GM23338 (cell line): Measurements from ENCODE around the gene PTPRA. TPM values are rescaled to one million over a fixed set of nuclear protein-coding genes. Genes with fewer than 3 reads are reported as not detected.

Experiments
- ATAC-seq: fragments of 200-7000 bp; cut with Tn5 transposase; 3 replicates; pipeline ENCODE4 v1.9.1; 2020
- DNase-seq: peaks from one replicate; pipeline ENCODE4 v3.0.0-alpha.2; 2015; ENCODE audit warnings: low spot score
- H2AFZ ChIP-seq: fragments of 200-600 bp; sonication (generic); 2 replicates; pipeline ENCODE4 v1.8.0; 2016; ENCODE audit warnings: antibody characterized with exemption, mild to moderate bottlenecking, moderate library complexity
- H3F3A ChIP-seq: fragments of 200-600 bp; sonication (generic); replicated peaks from 2 replicates; pipeline ENCODE4 v1.8.0; 2017; ENCODE audit warnings: antibody characterized with exemption, mixed run types, low read depth
- H3K27ac ChIP-seq: fragments of 200-600 bp; sonication (generic); 2 replicates; pipeline ENCODE4 v1.6.1; 2016; ENCODE audit warnings: low read depth
- H3K27me3 ChIP-seq: fragments of 200-600 bp; sonication (generic); 2 replicates; pipeline ENCODE4 v1.8.0; 2016; ENCODE audit warnings: mild to moderate bottlenecking, mixed run types, moderate library complexity; ENCODE audit not compliant: insufficient read depth
- H3K36me3 ChIP-seq: fragments of 200-600 bp; sonication (generic); 2 replicates; pipeline ENCODE4 v1.8.0; 2016; ENCODE audit warnings: mild to moderate bottlenecking; ENCODE audit not compliant: insufficient read depth
- H3K4me1 ChIP-seq: fragments of 200-600 bp; sonication (generic); 2 replicates; pipeline ENCODE4 v1.8.0; 2016; ENCODE audit warnings: mild to moderate bottlenecking, moderate library complexity; ENCODE audit not compliant: insufficient read depth
- H3K4me2 ChIP-seq: fragments of 200-600 bp; sonication (generic); 2 replicates; pipeline ENCODE4 v1.7.1; 2017; ENCODE audit warnings: mixed run types
- H3K4me3 ChIP-seq: fragments of 200-600 bp; sonication (generic); 2 replicates; pipeline ENCODE4 v1.6.1; 2016; ENCODE audit warnings: mixed run types
- H3K79me2 ChIP-seq: fragments of 200-600 bp; sonication (generic); replicated peaks from 2 replicates; pipeline ENCODE4 v1.8.0; 2017; ENCODE audit warnings: mild to moderate bottlenecking; ENCODE audit not compliant: insufficient read depth
- H3K9me2 ChIP-seq: fragments of 200-600 bp; sonication (generic); 2 replicates; pipeline ENCODE4 v1.8.0; 2017; ENCODE audit not compliant: insufficient read depth
- H4K20me1 ChIP-seq: fragments of 200-600 bp; sonication (generic); replicated peaks from 2 replicates; pipeline ENCODE4 v1.8.0; 2017; ENCODE audit warnings: mild to moderate bottlenecking; ENCODE audit not compliant: insufficient read depth
- H3K27ac Mint-ChIP-seq: 2 replicates; pipeline ENCODE4 v1.8.0; 2020; ENCODE audit warnings: inconsistent platforms, mild to moderate bottlenecking, moderate library complexity, mixed read lengths
- H3K27me3 Mint-ChIP-seq: 3 replicates; pipeline ENCODE4 v1.8.0; 2022; ENCODE audit warnings: low read depth, mild to moderate bottlenecking, moderate library complexity, mixed read lengths, inconsistent platforms; ENCODE audit not compliant: insufficient read depth, poor library complexity
- H3K36me3 Mint-ChIP-seq: 3 replicates; pipeline ENCODE4 v1.8.0; 2021; ENCODE audit warnings: low read depth, mild to moderate bottlenecking, inconsistent platforms, moderate library complexity, mixed read lengths
- H3K4me1 Mint-ChIP-seq: 3 replicates; pipeline ENCODE4 v1.8.0; 2020; ENCODE audit warnings: mild to moderate bottlenecking, inconsistent platforms, mixed read lengths
- H3K4me3 Mint-ChIP-seq: 3 replicates; pipeline ENCODE4 v1.8.0; 2021; ENCODE audit warnings: moderate library complexity, mild to moderate bottlenecking, inconsistent platforms, mixed read lengths
- H3K9me3 Mint-ChIP-seq: 3 replicates; pipeline ENCODE4 v1.8.0; 2020; ENCODE audit warnings: moderate library complexity, mild to moderate bottlenecking, inconsistent platforms, mixed read lengths
- CTCF ChIP-seq, 2 experiments: fragments of 200-600 bp in 1 of 2; sonication (generic) in 1 of 2; conservative IDR thresholded peaks; 2 replicates each; pipeline versions ENCODE4 v1.5.1 to v1.6.1; 2016 to 2017; ENCODE audit warnings: antibody characterized with exemption in 2 of 2, low read depth in 2 of 2, mild to moderate bottlenecking in 2 of 2, moderate library complexity in 1 of 2
- ETS1 ChIP-seq: IDR thresholded peaks from 2 replicates; pipeline ENCODE4 v1.6.1; 2016; ENCODE audit warnings: antibody characterized with exemption
- EZH2 ChIP-seq: fragments of 200-600 bp; sonication (generic); IDR thresholded peaks from one replicate; pipeline ENCODE4 v1.8.0; 2017; ENCODE audit warnings: antibody characterized with exemption, mild to moderate bottlenecking, low read depth; ENCODE audit not compliant: unreplicated experiment
- EZH2phosphoT487 ChIP-seq: fragments of 200-600 bp; sonication (generic); IDR thresholded peaks from one replicate; pipeline ENCODE4 v1.8.1; 2018; ENCODE audit warnings: antibody characterized with exemption; ENCODE audit not compliant: unreplicated experiment
- JUNB ChIP-seq: IDR thresholded peaks from one replicate; pipeline ENCODE4 v1.6.1; 2016; ENCODE audit warnings: antibody characterized with exemption; ENCODE audit not compliant: unreplicated experiment
- NANOG ChIP-seq: IDR thresholded peaks from 2 replicates; pipeline ENCODE4 v1.6.1; 2016; ENCODE audit warnings: antibody characterized with exemption, borderline replicate concordance
- POLR2AphosphoS5 ChIP-seq: IDR thresholded peaks from 2 replicates; pipeline ENCODE4 v1.6.1; 2016; ENCODE audit warnings: antibody characterized with exemption, low read depth
- STAT1 ChIP-seq: IDR thresholded peaks from one replicate; pipeline ENCODE4 v1.6.1; 2016; ENCODE audit warnings: antibody characterized with exemption; ENCODE audit not compliant: unreplicated experiment
- ZNF114 ChIP-seq: fragments of 250-450 bp; sonication (Bioruptor Pico); IDR thresholded peaks from 2 replicates; pipeline ENCODE4 v1.5.0; 2020; ENCODE audit warnings: mild to moderate bottlenecking, moderate library complexity
- ZNF331 ChIP-seq: fragments of 250-450 bp; sonication (Bioruptor Pico); IDR thresholded peaks from 2 replicates; pipeline ENCODE4 v1.5.0; 2020; ENCODE audit warnings: low read depth, mild to moderate bottlenecking, moderate library complexity
- ZNF462 ChIP-seq: fragments of 250-450 bp; sonication (Bioruptor Pico); IDR thresholded peaks from 2 replicates; pipeline ENCODE4 v1.5.0; 2020; ENCODE audit warnings: mild to moderate bottlenecking, moderate library complexity
- polyA plus RNA-seq: library from polyadenylated mRNA; unstranded; fragments of >200 nt; fragmentation: Nextera tagmentation; extraction: Ambion mirVana; gene quantifications from 2 replicates; pipeline ENCODE4 v1.2.1, GENCODE V29; 2016
- total RNA-seq: library from RNA; depleted of rRNA; stranded (reverse); fragments of >200 nt; shearing (Covaris generic); gene quantifications from 2 replicates; pipeline ENCODE4 v1.2.3, GENCODE V29; 2014

The PTPRA gene
- total and polyA plus RNA-seq, 2 experiments from 2014 or later = 37.8 to 39.3 TPM

- Mint-ChIP-seq H3K27ac (no peak overlapping the region), H3K4me3 (no peak overlapping the region), H3K9me3 (peaks cover 5% of the 10 kb centered on the region; the same call in 2 of the 3 replicates), H3K27me3 (peaks cover 19% of the 10 kb centered on the region), H3K36me3 (peaks cover 4% of the 10 kb centered on the region), H3K4me1 (peaks cover 2% of the 10 kb centered on the region; the same call in 2 of the 3 replicates)
- Histone ChIP-seq H3K79me2 (no peaks in the 10 kb centered on the region), H3K4me2 (no peak overlapping the region), H3F3A (no peaks in the 10 kb centered on the region), H3K36me3 (no peaks in the 10 kb centered on the region), H3K9me2 (no peaks in the 10 kb centered on the region), H4K20me1 (no peaks in the 10 kb centered on the region), H2AFZ (no peak overlapping the region), H3K4me1 (no peaks in the 10 kb centered on the region), H3K4me3 (no peak overlapping the region), H3K27ac (no peak overlapping the region), H3K27me3 (peaks cover 14% of the 10 kb centered on the region)
- no peak for ATAC-seq
- no peak for DNase-seq
- no peak for TF ChIP-seq EZH2phosphoT487
- no peak for TF ChIP-seq ZNF331 (CRISPR knock-in tag)
- TF ChIP-seq NANOG = no peak
Observed at GRCh38 chr20:2835331-2835796, 37.9 kb upstream of the PTPRA start.

GRCh38 chr20:2836035-2836434 lies 37.2 kb upstream of the PTPRA start:
- H3K36me3 ChIP-seq = no peaks in the 10 kb centered on the region
- ATAC-seq (no peak), DNase-seq (no peak)
- no peaks in the 10 kb centered on the region for H3K4me1 ChIP-seq
- no peak overlapping the region for H3K4me2 ChIP-seq
- Mint-ChIP-seq H3K9me3 (peaks cover 5% of the 10 kb centered on the region; the same call in 2 of the 3 replicates), H3K4me3 (no peak overlapping the region), H3K27me3 (peaks cover 20% of the 10 kb centered on the region), H3K4me1 (peaks cover 2% of the 10 kb centered on the region; the same call in 2 of the 3 replicates), H3K27ac (no peak overlapping the region), H3K36me3 (peaks cover 4% of the 10 kb centered on the region)
- H3K27ac ChIP-seq = no peak overlapping the region
- H4K20me1 ChIP-seq = no peaks in the 10 kb centered on the region
- H2AFZ ChIP-seq = no peak overlapping the region
- no peaks in the 10 kb centered on the region for H3F3A ChIP-seq
- H3K4me3 ChIP-seq = no peak overlapping the region
- H3K79me2 ChIP-seq = no peaks in the 10 kb centered on the region
- peaks cover 15% of the 10 kb centered on the region for H3K27me3 ChIP-seq
- H3K9me2 ChIP-seq = no peaks in the 10 kb centered on the region
- no peak for TF ChIP-seq JUNB
- no peak for TF ChIP-seq ETS1
- TF ChIP-seq ZNF114 = no peak
- TF ChIP-seq EZH2 = no peak
- no peak for TF ChIP-seq CTCF (conservative IDR thresholded peaks at IDR 0.05; ENCODE audit: low read depth in 2 of 2)
- no peak for TF ChIP-seq POLR2AphosphoS5
- TF ChIP-seq STAT1 = no peak
- no peak for TF ChIP-seq NANOG
- no peak for TF ChIP-seq ZNF462 (CRISPR knock-in tag)
